Gastroesophageal sphincter (tissue), 4 donors: ENCODE data around the gene TRMT112. TPM values are rescaled to one million over a fixed set of nuclear protein-coding genes. Genes with fewer than 3 reads are reported as not detected.

ENCODE experiments used
- ATAC-seq: fragments of 150-250 bp; one replicate; pipeline ENCODE4 v1.9.1; 2016; ENCODE audit warnings: mild to moderate bottlenecking, moderate library complexity
- H3K27ac ChIP-seq, 4 donors: fragments of 200-600 bp; sonication (generic) in 3 of 4; 1 replicate in 3 of 4; 2 replicates in 1 of 4; pipeline ENCODE4 v1.5.1; 2016 to 2019
- H3K27me3 ChIP-seq: fragments of 200-600 bp; sonication (generic); one replicate; pipeline ENCODE4 v1.5.1; 2019
- H3K36me3 ChIP-seq, 2 donors: fragments of 200-600 bp; sonication (generic); one replicate each; pipeline ENCODE4 v1.5.1; 2019; ENCODE audit warnings: control low read depth in 1 of 2
- H3K4me1 ChIP-seq, 3 donors: fragments of 200-600 bp; sonication (generic); 1 replicate in 2 of 3; 2 replicates in 1 of 3; pipeline ENCODE4 v1.5.1; 2016 to 2019; ENCODE audit warnings: control low read depth in 2 of 3
- H3K4me3 ChIP-seq, 2 donors: fragments of 200-600 bp; sonication (generic); one replicate each; pipeline ENCODE4 v1.5.1; 2019; ENCODE audit warnings: mild to moderate bottlenecking in 1 of 2, moderate library complexity in 1 of 2
- H3K9me3 ChIP-seq, 3 donors: fragments of 200-600 bp; sonication (generic); one replicate each; pipeline ENCODE4 v1.5.1; 2017 to 2019; ENCODE audit warnings: control low read depth in 2 of 3
- CTCF ChIP-seq, 4 experiments: fragments of 200-600 bp in 2 of 4; fragments of 450-650 bp in 2 of 4; sonication (generic) in 1 of 4; IDR thresholded peaks; one replicate each; pipeline ENCODE4 v1.5.1; 2017 to 2019; ENCODE audit warnings: antibody characterized with exemption in 4 of 4, mild to moderate bottlenecking in 2 of 4, moderate library complexity in 2 of 4
- EP300 ChIP-seq: sonication (generic); formaldehyde crosslinking; IDR thresholded peaks from one replicate; pipeline ENCODE4 v1.6.1; 2017; ENCODE audit warnings: antibody characterized with exemption, mild to moderate bottlenecking
- POLR2A ChIP-seq, 2 donors: fragments of 450-650 bp; IDR thresholded peaks; one replicate each; pipeline ENCODE4 v1.6.1; 2017; ENCODE audit warnings: antibody characterized with exemption in 2 of 2, mild to moderate bottlenecking in 2 of 2, moderate library complexity in 1 of 2
- POLR2AphosphoS5 ChIP-seq: sonication (generic); formaldehyde crosslinking; IDR thresholded peaks from one replicate; pipeline ENCODE4 v1.6.1; 2017; ENCODE audit warnings: antibody characterized with exemption
- WGBS, 2 donors: methylation state at CpG; one replicate each; pipeline ENCODE4 v1.1.5; 2018; ENCODE audit warnings: low coverage in 1 of 2; 5-methylcytosine and 5-hydroxymethylcytosine counted together
- total RNA-seq, 4 donors: library from RNA; depleted of rRNA; stranded (reverse); fragments of >200 nt; gene quantifications; one replicate each; pipeline ENCODE4 v1.1.0, GENCODE V29; 2016

TRMT112 gene
- total RNA-seq, 4 donors from 2014 or later: 180 to 267 (median 218) TPM

GRCh38 chr11:64289002-64289564, 28.3 kb downstream of the TRMT112 start:
- Histone ChIP-seq H3K27ac (no peak overlapping the region), H3K9me3 (no peaks in the 10 kb centered on the region), H3K4me3 (no peak overlapping the region), H3K4me1 (peaks cover 0 to 44% (median 27%) of the 10 kb centered on the region in 3 donors), H3K27me3 (peaks cover 46% of the 10 kb centered on the region), H3K36me3 (peaks cover 0 to 25% of the 10 kb centered on the region in 2 donors)
- ATAC-seq: no peak
- WGBS, 2 donors: 74% methylated on average over 3 of the region's 13 CpGs; no CpG with 5 or more reads in 1 of the 2 donors
- no peak for TF ChIP-seq POLR2AphosphoS5
- TF ChIP-seq EP300: no peak
- TF ChIP-seq POLR2A (IDR thresholded peaks at IDR 0.05): no peak
- no peak for TF ChIP-seq CTCF (IDR thresholded peaks at IDR 0.05)

- H3K9me3 ChIP-seq: no peaks in the 10 kb centered on the region
- WGBS, 2 donors: 100% methylated on average over 1 of the region's 9 CpGs
- H3K4me1 ChIP-seq: peaks cover 0 to 52% (median 34%) of the 10 kb centered on the region in 3 donors
- peaks cover 0 to 25% of the 10 kb centered on the region in 2 donors for H3K36me3 ChIP-seq
- H3K27ac ChIP-seq: no peak overlapping the region
- H3K27me3 ChIP-seq: peaks cover 39% of the 10 kb centered on the region
- ATAC-seq: no peak
- no peak for TF ChIP-seq POLR2AphosphoS5
- no peak overlapping the region for H3K4me3 ChIP-seq
Observed at GRCh38 chr11:64288353-64288750, 29.0 kb downstream of the TRMT112 start.

GRCh38 chr11:64287676-64288352, 29.5 kb downstream of the TRMT112 start:
- TF ChIP-seq POLR2AphosphoS5 (no peak), CTCF (IDR thresholded peaks at IDR 0.05) (no peak), POLR2A (IDR thresholded peaks at IDR 0.05) (no peak), EP300 (no peak)
- Histone ChIP-seq H3K4me3 (no peak overlapping the region), H3K27me3 (peaks cover 34% of the 10 kb centered on the region), H3K36me3 (peaks cover 0 to 25% of the 10 kb centered on the region in 2 donors), H3K4me1 (peaks cover 0 to 57% (median 38%) of the 10 kb centered on the region in 3 donors), H3K9me3 (no peaks in the 10 kb centered on the region), H3K27ac (no peak overlapping the region)
- no peak for ATAC-seq
- 100% methylated on average over 2 to 5 of the region's 33 CpGs for WGBS, 2 donors

- Histone ChIP-seq H3K27ac (no peak overlapping the region), H3K4me1 (peaks cover 0 to 57% (median 30%) of the 10 kb centered on the region in 3 donors), H3K36me3 (peaks cover 0 to 35% of the 10 kb centered on the region in 2 donors), H3K9me3 (no peaks in the 10 kb centered on the region), H3K4me3 (no peak overlapping the region), H3K27me3 (peaks cover 23% of the 10 kb centered on the region)
- ATAC-seq: no peak
- TF ChIP-seq EP300 (no peak), POLR2A (IDR thresholded peaks at IDR 0.05) (no peak)
- WGBS, 2 donors: 81% methylated on average over 3 of the region's 9 CpGs; no CpG with 5 or more reads in 1 of the 2 donors
Observed at GRCh38 chr11:64286801-64287159, 30.6 kb downstream of the TRMT112 start.

- Histone ChIP-seq H3K27ac (peak overlapping the region; percentile 87 to 97 (median 94)), H3K27me3 (peaks cover 17% of the 10 kb centered on the region), H3K4me3 (peak overlapping the region; percentile 72), H3K9me3 (no peaks in the 10 kb centered on the region), H3K4me1 (peaks cover 0 to 57% (median 25%) of the 10 kb centered on the region in 3 donors), H3K36me3 (peaks cover 0 to 41% of the 10 kb centered on the region in 2 donors)
- WGBS, 2 donors: 67 to 87% methylated on average over 3 to 13 of the region's 40 CpGs
- TF ChIP-seq EP300: no peak
- TF ChIP-seq CTCF (IDR thresholded peaks at IDR 0.05): no peak
- no peak for TF ChIP-seq POLR2AphosphoS5
- TF ChIP-seq POLR2A (IDR thresholded peaks at IDR 0.05): no peak
- ATAC-seq: no peak
Observed at GRCh38 chr11:64285885-64286800, 31.2 kb downstream of the TRMT112 start.
